ENCODE measurements around the gene RNLS. TPM values are rescaled to one million over a fixed set of nuclear protein-coding genes. Genes with fewer than 3 reads are reported as not detected.

The RNLS gene
- total RNA-seq, 1 experiment from 2014 or later: not detected

- peak overlapping the region; percentile 30 for H3K4me2 ChIP-seq (ENCODE audit: low read length)
- POLR2A ChIA-PET: no interaction called here
- ATAC-seq: peak; percentile 34; the same call in 1 of the 2 replicates
Measured at GRCh38 chr10:88270871-88271713, 312.0 kb downstream of the RNLS start.

GRCh38 chr10:88270061-88270808 lies 312.9 kb downstream of the RNLS start:
- ChIA-PET POLR2A (no interaction called here), CTCF (no interaction called here), RAD21 (ENCODE audit: low non-redundant PET in 1 of 2, low total read pairs in 2 of 2, uncharacterized antibody in 2 of 2, unreplicated experiment in 2 of 2) (no interaction called here)
- BruUV-seq (replicated peaks): no TSS peak
- Histone ChIP-seq H3K27ac (ENCODE audit: low read depth, low read length) (no peak overlapping the region), H4K20me1 (ENCODE audit: insufficient read depth) (no peaks in the 10 kb centered on the region), H3K79me2 (ENCODE audit: insufficient read depth, low read length) (no peaks in the 10 kb centered on the region), H3K9me3 (ENCODE audit: control insufficient read depth in 1 of 2, insufficient read depth in 1 of 2, low read depth in 1 of 2, low read length in 2 of 2) (no peaks in the 10 kb centered on the region), H3K9me2 (ENCODE audit: insufficient read depth) (no peaks in the 10 kb centered on the region), H3K9ac (ENCODE audit: low read length) (no peak overlapping the region), H3K4me1 (ENCODE audit: control insufficient read depth in 1 of 2, insufficient read depth in 2 of 2, low read length in 2 of 2) (peaks cover 4 to 13% of the 10 kb centered on the region in 2 experiments; a peak in 3 of 4 replicates), H3K27me3 (ENCODE audit: insufficient read depth, low read length) (no peaks in the 10 kb centered on the region), H2AFZ (ENCODE audit: low read depth, low read length, poor library complexity, severe bottlenecking) (no peak overlapping the region), H3K4me2 (ENCODE audit: low read length) (no peak overlapping the region), H3K36me3 (ENCODE audit: control insufficient read depth in 1 of 2, insufficient read depth in 2 of 2, low read length in 2 of 2) (no peaks in the 10 kb centered on the region), H3K4me3 (replicated peaks in 1 of 2; ENCODE audit: low read depth in 1 of 2, low read length in 2 of 2) (no peak overlapping the region)
- ATAC-seq (no peak), DNase-seq (ENCODE audit: low read depth, low spot score) (no peak)
- intact Hi-C loops (cut with micrococcal nuclease): no loop called here
- TF ChIP-seq CTCF (IDR thresholded peaks at IDR 0.05 in 2 of 3, conservative IDR thresholded peaks at IDR 0.05 in 1 of 3; ENCODE audit: borderline replicate concordance in 1 of 3, insufficient read depth in 1 of 3, low read depth in 2 of 3, low read length in 2 of 3) (no peak), JUND (IDR thresholded peaks at IDR 0.05) (no peak), REST (IDR thresholded peaks at IDR 0.05; ENCODE audit: low read depth) (no peak), ATF3 (IDR thresholded peaks at IDR 0.05) (no peak), ELF1 (IDR thresholded peaks at IDR 0.05; ENCODE audit: borderline replicate concordance, low read depth) (no peak), CBX3 (IDR thresholded peaks at IDR 0.05; ENCODE audit: low read depth) (no peak), EZH2phosphoT487 (IDR thresholded peaks at IDR 0.05; ENCODE audit: borderline replicate concordance) (no peak), SP1 (IDR thresholded peaks at IDR 0.05; ENCODE audit: low read depth) (no peak), ZFX (IDR thresholded peaks at IDR 0.05) (no peak), RAD21 (IDR thresholded peaks at IDR 0.05; ENCODE audit: low read depth) (no peak), POLR2A (IDR thresholded peaks at IDR 0.05; ENCODE audit: borderline replicate concordance, extremely low read depth, insufficient read depth, insufficient read length) (no peak)

More at GRCh38 chr10:88270871-88271713, 312.0 kb downstream of the RNLS start:
- Histone ChIP-seq H3K27ac (ENCODE audit: low read depth, low read length) (no peak overlapping the region), H4K20me1 (ENCODE audit: insufficient read depth) (no peaks in the 10 kb centered on the region), H3K9me3 (ENCODE audit: control insufficient read depth in 1 of 2, insufficient read depth in 1 of 2, low read depth in 1 of 2, low read length in 2 of 2) (no peaks in the 10 kb centered on the region), H3K4me3 (replicated peaks in 1 of 2; ENCODE audit: low read depth in 1 of 2, low read length in 2 of 2) (no peak overlapping the region), H3K27me3 (ENCODE audit: insufficient read depth, low read length) (no peaks in the 10 kb centered on the region), H3K4me1 (ENCODE audit: control insufficient read depth in 1 of 2, insufficient read depth in 2 of 2, low read length in 2 of 2) (peaks cover 4 to 13% of the 10 kb centered on the region in 2 experiments; a peak in 3 of 4 replicates), H3K9ac (ENCODE audit: low read length) (no peak overlapping the region), H3K36me3 (ENCODE audit: control insufficient read depth in 1 of 2, insufficient read depth in 2 of 2, low read length in 2 of 2) (no peaks in the 10 kb centered on the region), H2AFZ (ENCODE audit: low read depth, low read length, poor library complexity, severe bottlenecking) (no peak overlapping the region), H3K9me2 (ENCODE audit: insufficient read depth) (no peaks in the 10 kb centered on the region), H3K79me2 (ENCODE audit: insufficient read depth, low read length) (no peaks in the 10 kb centered on the region)
- ChIA-PET CTCF (no interaction called here), RAD21 (ENCODE audit: low non-redundant PET in 1 of 2, low total read pairs in 2 of 2, uncharacterized antibody in 2 of 2, unreplicated experiment in 2 of 2) (no interaction called here)
- intact Hi-C loops (cut with micrococcal nuclease): no loop called here
- TF ChIP-seq RAD21 (IDR thresholded peaks at IDR 0.05; ENCODE audit: low read depth) (no peak), FOSL1 (IDR thresholded peaks at IDR 0.05; ENCODE audit: low read depth) (peak; percentile 33; the same call in 1 of the 2 replicates)
- DNase-seq (ENCODE audit: low read depth, low spot score): no peak
- BruUV-seq (replicated peaks): no TSS peak

Measured in HCT116 (cell line).